GM10248 (cell line): ENCODE results near the gene RAMP1.

Source experiments
- CTCF ChIA-PET: fragments of 300-600 bp; sonication (Branson Sonifier 250); formaldehyde crosslinking; extraction: SDS; loops from one replicate; lab custom pipeline; 2021; ENCODE audit warnings: antibody characterized with exemption; lab: Yijun Ruan, JAX
- POLR2A ChIA-PET: fragments of 350-650 bp; sonication (Branson Sonifier 250); formaldehyde crosslinking; extraction: SDS; loops from one replicate; lab custom pipeline; 2020; ENCODE audit warnings: antibody characterized with exemption; lab: Yijun Ruan, JAX
- DNase-seq: peaks from one replicate; pipeline ENCODE4 v3.0.0; 2012; ENCODE audit errors: extremely low spot score
- TF ChIP-seq, protein P1 (sequence below): IDR thresholded peaks from 2 replicates; pipeline ENCODE4 v1.5.1; 2012; ENCODE audit warnings: mild to moderate bottlenecking, low read depth; ENCODE audit errors: extremely low read depth, missing control alignments, control extremely low read depth

Gene RAMP1

GRCh38 chr2:237910576-237911362 lies 51.3 kb downstream of the RAMP1 start:
- CTCF ChIA-PET = interaction anchor here (0.9 to 1.4 kb wide), 3 partner anchors 12 to 29 kb away, joined by 3 to 4 read pairs (median 4); no protein-coding TSS in a partner anchor
- TF ChIP-seq, protein P1, sequence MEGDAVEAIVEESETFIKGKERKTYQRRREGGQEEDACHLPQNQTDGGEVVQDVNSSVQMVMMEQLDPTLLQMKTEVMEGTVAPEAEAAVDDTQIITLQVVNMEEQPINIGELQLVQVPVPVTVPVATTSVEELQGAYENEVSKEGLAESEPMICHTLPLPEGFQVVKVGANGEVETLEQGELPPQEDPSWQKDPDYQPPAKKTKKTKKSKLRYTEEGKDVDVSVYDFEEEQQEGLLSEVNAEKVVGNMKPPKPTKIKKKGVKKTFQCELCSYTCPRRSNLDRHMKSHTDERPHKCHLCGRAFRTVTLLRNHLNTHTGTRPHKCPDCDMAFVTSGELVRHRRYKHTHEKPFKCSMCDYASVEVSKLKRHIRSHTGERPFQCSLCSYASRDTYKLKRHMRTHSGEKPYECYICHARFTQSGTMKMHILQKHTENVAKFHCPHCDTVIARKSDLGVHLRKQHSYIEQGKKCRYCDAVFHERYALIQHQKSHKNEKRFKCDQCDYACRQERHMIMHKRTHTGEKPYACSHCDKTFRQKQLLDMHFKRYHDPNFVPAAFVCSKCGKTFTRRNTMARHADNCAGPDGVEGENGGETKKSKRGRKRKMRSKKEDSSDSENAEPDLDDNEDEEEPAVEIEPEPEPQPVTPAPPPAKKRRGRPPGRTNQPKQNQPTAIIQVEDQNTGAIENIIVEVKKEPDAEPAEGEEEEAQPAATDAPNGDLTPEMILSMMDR = no peak
- POLR2A ChIA-PET = no interaction called here
- no peak for DNase-seq

GRCh38 chr2:237911363-237912017 lies 52.1 kb downstream of the RAMP1 start:
- POLR2A ChIA-PET = no interaction called here
- CTCF ChIA-PET = interaction anchor here (0.9 to 1.4 kb wide), 2 partner anchors 12 to 28 kb away, joined by 3 to 4 read pairs; no protein-coding TSS in a partner anchor
- TF ChIP-seq, protein P1 = no peak

DNA sequence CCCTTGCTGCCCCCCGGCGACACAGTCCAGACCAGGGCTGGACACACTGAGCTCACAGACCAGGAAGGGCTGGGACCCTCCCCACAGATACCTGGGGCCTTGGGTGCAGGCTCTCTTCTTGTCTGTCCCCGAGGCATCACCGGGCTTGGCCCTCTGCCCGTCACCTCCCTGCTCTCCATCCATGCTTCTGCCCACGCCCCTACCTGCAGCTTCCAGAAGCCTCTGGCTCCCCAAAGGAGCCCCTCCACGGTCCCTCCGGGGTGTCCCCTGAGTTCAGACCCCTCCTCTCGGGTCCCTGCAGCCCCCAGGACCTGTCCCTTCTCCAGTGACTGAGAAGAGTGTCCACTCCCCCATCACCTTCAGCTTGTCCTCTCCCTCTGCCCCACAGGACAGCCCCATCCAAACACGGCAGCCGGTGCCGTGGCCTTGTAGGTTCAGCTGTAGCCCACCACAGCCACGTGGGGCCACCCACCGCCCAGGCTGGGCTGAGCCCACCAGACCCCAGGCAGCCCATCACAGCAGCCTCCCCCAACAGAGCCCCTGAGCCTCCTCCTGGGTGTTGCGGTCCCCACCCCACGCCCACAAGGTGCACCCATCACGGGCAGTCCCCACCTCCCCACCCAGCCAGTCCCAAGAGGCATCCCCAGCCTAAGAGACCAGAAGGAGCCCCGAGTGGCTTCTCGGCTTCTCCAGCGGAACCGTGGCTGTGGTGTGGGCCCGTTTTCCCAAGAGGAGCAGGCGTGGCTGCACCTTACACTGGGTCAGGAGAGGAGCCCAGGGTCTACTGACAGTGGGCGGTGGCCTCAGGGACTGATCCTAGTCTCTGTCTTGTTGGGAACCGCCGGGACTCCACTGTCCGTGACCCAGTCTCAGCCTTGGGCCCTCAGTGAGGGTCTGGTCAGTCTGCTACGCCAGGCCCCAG lies 53.1 kb downstream of the RAMP1 start:
- CTCF ChIA-PET = interaction anchor here (1.4 kb wide), 1 partner anchor 11 kb away, joined by 4 read pairs; no protein-coding TSS in a partner anchor
- POLR2A ChIA-PET = no interaction called here
- no peak for DNase-seq
- TF ChIP-seq, protein P1 = no peak

More at GRCh38 chr2:237911363-237912017, 52.1 kb downstream of the RAMP1 start:
- DNase-seq = no peak

DNA sequence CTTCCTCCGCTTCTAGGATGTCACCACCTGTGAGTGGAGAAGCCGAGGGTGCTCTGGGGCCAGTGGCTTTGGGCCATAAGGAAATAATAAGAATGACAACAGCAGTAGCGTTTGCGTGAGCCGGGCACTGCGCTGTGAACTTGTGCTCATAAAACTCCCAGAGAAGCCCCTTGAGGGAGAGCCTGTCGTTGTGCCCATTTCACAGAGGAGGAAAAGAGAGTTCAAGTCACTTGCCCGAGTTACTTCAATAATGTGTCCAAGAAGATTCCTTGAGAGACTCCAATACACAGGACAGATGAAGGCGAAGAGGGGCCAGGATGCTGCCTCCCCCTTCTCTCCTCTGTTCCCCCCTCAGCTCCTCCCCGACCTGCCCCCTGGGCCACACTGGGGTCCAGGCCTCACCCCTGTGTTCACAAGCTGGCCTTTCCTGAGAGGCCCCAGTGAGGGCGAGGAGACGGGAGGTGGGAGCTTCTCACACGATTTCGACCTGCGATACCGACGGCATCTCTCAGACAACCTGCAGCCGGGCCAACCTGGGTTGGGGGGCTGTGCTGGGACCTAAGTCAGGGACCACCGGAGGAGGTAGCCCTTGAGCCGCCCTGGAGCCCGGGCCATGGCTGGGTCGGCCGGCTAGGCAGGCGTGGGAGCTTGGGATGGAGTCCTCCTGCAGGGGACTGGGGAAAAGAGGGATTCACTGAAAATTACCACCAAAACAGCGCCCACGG lies 53.9 kb downstream of the RAMP1 start:
- DNase-seq = no peak
- TF ChIP-seq, protein P1 = no peak
- ChIA-PET CTCF (interaction anchor here (1.2 kb wide), 1 partner anchor 10 kb away, joined by 4 read pairs; no protein-coding TSS in a partner anchor), POLR2A (no interaction called here)

DNA sequence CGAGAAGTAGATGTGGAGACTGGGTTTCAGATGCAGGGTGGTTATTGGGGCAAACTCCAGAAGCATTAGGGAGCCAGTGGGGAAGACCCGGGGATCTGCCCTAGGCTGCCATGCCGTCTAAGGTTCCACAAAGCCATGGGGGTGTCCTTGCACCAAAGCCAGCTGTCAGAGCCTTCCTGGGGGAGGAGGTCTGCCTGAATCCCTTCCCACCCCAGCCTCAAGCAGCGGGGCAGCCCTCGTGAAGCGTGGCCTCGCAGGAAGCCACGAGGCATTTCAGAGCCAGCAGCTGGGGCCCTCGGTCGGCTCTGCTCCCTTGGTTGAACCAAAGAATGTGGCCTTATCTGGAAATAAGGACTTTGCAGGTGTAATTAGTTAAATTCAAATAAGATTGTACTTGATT lies 56.2 kb downstream of the RAMP1 start:
- TF ChIP-seq, protein P1 = no peak
- POLR2A ChIA-PET = no interaction called here
- CTCF ChIA-PET = no interaction called here
- DNase-seq = no peak
